ENCODE data around the gene PKP3.
A peak's percentile ranks its signal among the peaks of the same experiment; 100 is the strongest.
"Not testable (repeated sequence)": the region's sequence is repeated elsewhere in the genome, so short reads cannot be mapped to it uniquely, and the experiment has no call there.

Gene PKP3

DNA sequence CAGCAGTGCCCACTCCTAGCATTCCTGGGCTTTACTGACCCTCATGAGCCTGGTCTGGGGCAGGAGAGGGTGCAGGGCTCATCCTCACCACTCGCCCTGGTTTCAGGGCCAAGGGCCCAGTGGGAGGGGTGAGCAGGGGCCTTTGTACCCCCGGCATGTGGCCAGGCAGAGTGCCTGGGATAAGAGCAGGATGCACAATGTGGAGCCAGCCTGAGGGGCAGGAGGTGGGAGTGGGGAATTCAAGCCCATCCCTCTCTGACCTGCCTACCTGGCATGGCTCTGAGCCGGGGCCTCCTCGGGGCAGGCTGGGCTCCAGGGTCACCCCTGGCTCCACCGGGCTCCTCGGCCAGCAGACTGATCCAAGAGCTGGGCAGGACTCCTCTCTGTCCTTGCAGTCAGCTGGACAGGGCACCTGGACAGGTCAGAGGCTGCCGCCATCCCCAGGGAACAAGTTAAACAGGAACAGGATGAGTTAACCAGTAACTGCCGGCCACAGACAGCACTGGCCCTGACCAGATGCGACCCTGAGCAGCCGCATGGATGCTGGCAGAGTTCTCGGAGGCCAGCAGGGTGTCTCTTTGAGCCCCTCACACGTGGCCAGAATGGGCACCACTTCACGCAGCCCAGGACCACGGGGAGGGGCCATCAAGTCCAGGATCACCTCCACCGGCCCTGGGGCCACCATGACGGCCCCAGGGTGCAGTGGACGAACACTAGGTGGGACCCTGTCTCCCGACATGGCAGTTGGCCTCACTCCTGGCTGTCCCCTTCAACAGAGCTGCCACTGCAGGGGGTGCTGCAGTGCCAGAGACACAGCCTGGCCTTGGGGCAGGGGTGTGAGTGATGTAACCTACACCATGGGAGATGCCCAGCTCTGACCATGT lies 15.8 kb downstream of the PKP3 start:
- peak; percentile 60 for DNase-seq (ENCODE audit: low spot score)

GRCh38 chr11:410711-411110 lies 16.7 kb downstream of the PKP3 start:
- not testable (repeated sequence) for DNase-seq (ENCODE audit: low spot score)

- DNase-seq (ENCODE audit: low spot score): not testable (repeated sequence)
These were observed 17.5 kb downstream of the PKP3 start for GRCh38 chr11:411520-411919.

DNA sequence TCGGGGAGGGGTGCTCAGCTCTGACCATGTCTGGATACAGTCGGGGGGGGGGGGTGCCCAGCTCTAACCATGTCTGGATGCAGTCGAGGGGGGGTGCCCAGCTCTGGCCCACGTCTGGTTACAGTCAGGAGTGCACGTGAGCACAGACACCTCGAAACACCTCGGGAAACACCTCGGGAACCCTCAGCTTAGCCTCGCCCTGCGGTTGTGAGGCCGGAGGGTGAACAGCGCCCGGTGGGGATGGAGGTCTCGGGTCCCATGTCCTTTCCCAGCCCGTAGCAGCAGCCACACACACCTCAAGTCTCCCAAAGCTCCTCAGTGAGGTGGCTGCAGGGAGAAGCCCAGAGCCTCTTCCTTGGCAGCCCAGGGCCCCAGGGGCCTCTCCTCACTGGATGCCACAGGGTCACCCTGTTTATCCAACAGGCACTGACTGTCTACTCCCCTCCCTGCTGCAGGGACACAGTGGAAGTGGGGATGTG lies 18.7 kb downstream of the PKP3 start:
- no peak for DNase-seq (ENCODE audit: low spot score)

- no peak for DNase-seq (ENCODE audit: low spot score)
These were observed 19.4 kb downstream of the PKP3 start for GRCh38 chr11:413120-414081.

- DNase-seq (ENCODE audit: low spot score): no peak
These were observed 20.4 kb downstream of the PKP3 start for GRCh38 chr11:414318-414857.

- DNase-seq (ENCODE audit: low spot score): no peak
These were observed 21.6 kb downstream of the PKP3 start for GRCh38 chr11:415640-416041.

- DNase-seq (ENCODE audit: low spot score): no peak
These were observed 22.2 kb downstream of the PKP3 start for GRCh38 chr11:416051-416756.

- peak; percentile 51 for DNase-seq (ENCODE audit: low spot score)
These were observed 23.0 kb downstream of the PKP3 start for GRCh38 chr11:416757-417621.

GRCh38 chr11:417652-418342 lies 23.8 kb downstream of the PKP3 start:
- no peak for DNase-seq (ENCODE audit: low spot score)

GRCh38 chr11:418343-419247 lies 24.6 kb downstream of the PKP3 start:
- no peak for DNase-seq (ENCODE audit: low spot score)

GRCh38 chr11:419248-420005 lies 25.4 kb downstream of the PKP3 start:
- no peak for DNase-seq (ENCODE audit: low spot score)

DNA sequence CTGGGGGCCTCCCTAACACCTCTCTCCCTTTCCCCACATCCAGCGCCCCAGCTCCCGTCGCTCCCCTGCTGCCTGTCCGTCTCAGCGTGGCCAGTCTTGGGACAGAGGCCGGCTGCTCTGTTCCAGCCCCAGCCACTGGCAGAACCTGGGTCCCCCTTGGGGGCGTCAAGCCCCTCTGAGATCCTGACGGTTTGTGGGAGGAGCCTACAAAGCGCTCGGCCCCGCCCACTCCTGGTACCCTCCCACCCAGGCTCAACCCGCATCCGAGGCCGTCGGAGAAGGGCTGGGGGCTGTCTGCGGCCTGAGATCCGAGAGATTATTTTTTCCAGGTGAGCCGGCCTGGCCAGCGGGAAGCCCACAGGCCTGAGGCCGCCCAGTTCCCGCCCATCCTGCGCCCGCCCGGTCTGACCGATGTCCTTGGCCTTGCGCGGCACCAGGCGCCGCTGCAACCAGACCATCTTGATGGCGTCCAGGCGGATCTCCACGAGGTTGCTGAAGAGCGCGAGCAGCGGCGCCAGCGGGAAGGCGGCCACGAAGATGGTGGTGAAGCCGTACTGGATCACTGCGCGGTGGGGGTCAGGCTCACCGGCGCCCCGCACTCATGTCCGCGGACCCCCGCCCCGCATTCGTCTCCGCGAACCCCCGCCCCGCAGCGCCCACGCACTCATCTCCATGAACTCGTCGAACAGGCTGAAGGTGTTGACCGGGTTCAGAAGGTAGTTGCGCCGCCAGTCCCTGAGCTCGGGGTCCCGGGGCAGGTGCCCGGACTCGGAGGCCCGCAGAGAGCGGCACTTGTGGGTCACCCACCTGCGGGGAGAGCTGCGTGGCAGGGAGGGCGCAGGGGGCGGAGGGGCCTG lies 26.3 kb downstream of the PKP3 start:
- no peak for DNase-seq (ENCODE audit: low spot score)

DNA sequence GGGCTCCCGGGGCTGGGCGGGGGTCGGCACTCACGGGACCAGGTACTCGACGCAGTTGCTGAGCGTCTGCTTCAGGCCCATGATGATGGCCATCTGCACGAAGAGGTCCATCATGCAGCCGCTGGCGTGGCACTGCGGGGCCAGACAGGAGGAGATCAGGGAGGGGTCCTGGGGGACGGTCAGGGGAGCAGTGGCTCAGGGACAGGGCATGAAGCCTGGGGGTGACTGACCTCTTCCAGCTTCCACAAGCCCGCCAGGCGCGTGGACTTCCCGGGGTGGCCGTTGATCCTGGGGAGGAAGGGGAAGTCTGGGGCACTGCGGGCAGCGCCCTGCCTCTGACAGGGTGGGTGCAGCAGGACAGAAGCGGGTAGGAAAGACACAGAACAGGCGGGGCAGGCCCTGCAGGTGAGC lies 26.9 kb downstream of the PKP3 start:
- DNase-seq (ENCODE audit: low spot score): no peak

GRCh38 chr11:422249-422656 lies 28.2 kb downstream of the PKP3 start:
- DNase-seq (ENCODE audit: low spot score): no peak

- no peak for DNase-seq (ENCODE audit: low spot score)
These were observed 30.2 kb downstream of the PKP3 start for GRCh38 chr11:424232-424631.

- DNase-seq (ENCODE audit: low spot score): not testable (repeated sequence)
These were observed 30.8 kb downstream of the PKP3 start for GRCh38 chr11:424766-425165.

Data from HuH-7.5 (cell line).